Stimulated activated CD8-positive, alpha-beta memory T cell treated with anti-CD3 and anti-CD28 coated beads, Interleukin-7, amount 100 ng/mL, for 1 hour (primary cell): ENCODE measurements around the gene ALG1L2.
"Not testable (repeated sequence)": the region's sequence is repeated elsewhere in the genome, so short reads cannot be mapped to it uniquely, and the experiment has no call there.

Experiments
- DNase-seq, 2 donors: peaks; one replicate each; pipeline ENCODE4 v3.0.0-alpha.2; 2020; ENCODE audit warnings: low read depth in 2 of 2

The ALG1L2 gene

DNA sequence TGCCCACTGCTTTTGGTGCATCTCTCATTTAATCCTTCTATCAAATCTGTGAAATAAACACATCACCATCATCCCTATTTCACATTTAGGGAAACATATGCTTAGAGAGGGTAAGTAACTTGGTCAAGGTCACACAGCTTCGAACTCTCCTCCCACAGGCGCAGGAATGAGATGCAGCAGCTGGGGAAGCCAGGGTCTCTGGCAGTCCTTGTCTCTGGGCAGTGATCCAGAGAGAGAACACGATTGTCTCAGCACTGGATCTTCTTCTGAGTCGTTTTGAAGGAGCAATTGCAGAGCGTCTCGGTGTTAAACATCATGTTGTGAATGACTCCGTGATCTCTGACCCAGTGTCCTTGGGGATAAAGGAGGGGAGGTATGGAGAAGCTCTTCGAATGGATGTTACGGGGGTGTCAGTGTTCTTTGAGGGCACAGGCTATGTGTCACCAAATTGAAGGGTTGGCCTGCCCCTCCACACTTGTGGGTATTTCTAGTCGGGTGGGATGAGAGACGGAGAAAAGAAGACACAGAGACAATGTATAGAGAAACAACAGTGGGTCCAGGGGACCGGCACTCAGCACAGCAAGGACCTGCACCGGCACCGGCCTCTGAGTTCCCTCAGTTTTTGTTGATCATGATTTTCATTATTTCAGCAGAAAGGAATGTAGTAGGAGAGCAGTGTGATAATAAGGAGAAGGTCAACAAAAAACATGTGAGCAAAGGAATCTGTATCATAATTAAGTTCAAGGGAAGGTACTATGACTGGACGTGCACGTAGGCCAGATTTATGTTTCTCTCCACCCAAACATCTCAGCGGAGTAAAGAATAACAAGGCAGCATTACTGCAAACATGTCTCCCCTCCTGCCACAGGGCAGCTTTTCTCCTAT lies 41.5 kb downstream of the ALG1L2 start:
- not testable (repeated sequence) for DNase-seq

DNA sequence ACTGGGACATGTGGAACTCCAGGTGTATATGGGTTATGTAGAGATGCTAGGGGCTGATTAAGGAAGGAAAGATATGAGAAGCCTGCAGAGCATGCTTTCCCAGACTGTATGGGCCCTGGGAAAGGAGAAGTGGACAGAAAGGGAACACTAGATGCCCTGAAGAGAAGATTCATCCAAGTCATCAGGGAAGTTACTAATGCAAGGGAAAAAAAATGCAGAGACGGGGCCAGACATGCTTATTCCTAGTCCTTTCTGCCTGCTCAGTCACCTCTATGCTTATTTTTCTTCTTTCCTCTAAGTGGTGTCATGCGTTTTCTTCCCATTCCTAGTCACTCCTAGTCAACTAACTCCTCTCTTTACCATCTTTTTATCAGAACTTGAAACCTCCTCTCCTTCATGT lies 43.8 kb downstream of the ALG1L2 start:
- not testable (repeated sequence) for DNase-seq

DNA sequence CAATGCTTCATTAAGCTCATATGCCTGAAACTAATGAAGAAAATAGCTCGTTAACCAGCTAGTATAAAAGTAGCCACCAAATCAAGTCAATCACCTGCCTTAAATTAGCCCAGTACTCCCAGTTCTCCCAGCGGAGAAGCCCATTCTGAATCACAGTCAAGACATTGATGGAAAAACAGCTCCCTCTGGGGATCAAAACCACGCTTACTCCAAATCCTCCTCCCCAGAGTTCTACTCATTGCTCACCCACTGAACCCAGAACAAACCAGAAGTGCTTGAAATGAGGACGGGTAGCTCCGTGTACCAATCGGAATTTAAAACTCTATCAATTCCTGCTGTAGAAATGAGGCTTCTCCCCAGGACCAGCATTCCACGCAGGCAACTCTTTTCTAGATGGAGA lies 54.7 kb downstream of the ALG1L2 start:
- DNase-seq = not testable (repeated sequence)

DNA sequence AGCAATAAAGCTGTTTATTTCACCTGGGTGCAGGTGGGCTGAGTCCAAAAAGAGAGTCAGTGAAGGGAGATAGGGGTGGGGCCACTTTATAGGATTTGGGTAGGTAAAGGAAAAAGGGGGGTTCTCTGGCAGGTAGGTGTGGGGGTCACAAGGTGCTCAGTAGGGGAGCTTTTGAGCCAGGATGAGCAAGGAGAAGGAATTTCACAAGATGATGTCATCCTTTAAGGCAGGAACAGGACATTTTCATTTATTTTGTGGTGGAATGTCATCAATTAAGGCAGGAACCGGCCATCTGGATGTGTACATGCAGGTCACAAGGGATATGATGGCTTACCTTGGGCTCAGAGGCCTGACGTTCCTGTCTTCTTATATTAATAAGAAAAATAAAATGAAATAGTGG lies 56.1 kb downstream of the ALG1L2 start:
- DNase-seq = not testable (repeated sequence)

DNA sequence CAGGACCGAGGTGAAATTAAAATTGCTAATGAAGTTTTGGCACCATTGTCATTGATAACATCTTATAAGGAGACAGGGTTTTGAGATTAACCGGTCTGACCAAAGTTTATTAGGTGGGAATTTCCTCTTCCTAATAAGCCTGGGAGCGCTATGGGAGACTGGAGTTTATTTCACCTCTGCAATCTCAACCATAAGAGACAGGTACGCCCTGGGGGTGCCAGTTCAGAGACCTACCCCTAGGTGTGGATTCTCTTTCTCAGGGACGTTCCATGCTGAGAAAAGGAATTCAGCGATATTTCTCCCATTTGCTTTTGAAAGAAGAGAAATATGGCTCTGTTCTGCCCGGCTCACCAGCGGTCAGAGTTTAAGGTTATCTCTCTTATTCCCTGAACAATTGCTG lies 57.4 kb downstream of the ALG1L2 start:
- DNase-seq = not testable (repeated sequence)

DNA sequence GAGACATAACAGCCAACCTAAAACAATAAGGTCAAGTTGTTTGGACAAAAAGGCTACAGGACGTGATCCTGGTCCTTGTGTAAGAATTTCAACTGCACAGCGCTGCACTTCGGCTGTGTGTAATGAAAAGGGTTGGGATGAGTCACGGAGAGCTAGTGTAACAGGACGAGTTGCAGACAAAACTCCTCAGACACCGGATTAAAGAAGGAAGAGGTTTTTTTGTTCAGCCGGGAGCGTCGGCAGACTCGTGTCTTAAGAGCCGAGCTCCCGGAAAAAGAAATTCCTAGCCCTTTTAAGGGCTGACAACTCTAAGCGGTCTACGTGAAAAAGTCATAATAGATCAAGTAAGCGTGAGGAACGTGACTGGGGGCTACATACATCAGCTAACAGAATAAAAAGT lies 59.1 kb downstream of the ALG1L2 start:
- DNase-seq = not testable (repeated sequence)

DNA sequence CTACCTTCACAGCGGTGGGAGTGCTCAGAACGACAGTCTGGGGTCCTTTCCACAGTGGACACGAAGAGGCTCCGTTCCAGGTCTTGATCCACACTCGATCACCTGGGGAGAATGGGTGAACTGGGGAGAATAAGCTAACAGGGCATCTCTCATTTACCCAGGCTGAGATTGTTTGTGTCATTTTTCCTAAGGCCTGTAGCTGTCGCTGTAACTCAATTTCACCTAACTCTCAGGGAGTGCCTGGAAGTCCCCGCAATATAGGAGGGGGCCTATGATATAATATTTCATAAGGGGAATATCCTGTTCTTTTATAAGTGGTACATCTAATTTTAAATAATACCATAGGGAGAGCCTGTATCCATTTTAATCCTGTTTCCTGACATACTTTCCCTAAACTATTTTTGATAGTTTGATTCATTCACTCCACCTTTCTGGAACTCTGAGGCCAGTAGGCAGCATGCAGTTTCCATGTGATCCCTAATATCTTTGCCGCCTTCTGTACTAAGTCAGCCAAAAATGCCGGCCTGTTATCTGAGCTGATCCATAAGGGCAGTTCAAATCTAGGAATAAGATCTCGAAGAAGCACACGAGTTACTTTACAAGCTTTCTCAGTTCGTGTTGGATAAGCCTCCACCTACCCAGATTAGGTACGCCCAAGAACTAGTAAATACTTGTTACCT lies 62.2 kb downstream of the ALG1L2 start:
- DNase-seq = not testable (repeated sequence)

DNA sequence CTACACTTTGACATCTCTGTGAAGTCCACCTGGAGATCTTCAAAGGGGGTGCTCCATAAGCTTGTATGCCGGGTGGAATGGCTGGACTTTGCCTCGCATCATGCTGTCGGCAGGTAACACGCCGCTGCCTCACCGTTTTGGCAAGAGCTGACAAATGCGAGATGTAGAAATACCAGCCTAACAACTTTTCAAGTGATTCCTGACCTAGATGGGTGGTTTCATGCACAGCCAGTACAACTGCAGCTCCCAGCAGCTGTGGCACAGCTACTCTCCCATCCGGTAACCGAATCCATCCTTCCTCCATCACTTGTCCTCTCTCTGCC lies 62.7 kb downstream of the ALG1L2 start:
- not testable (repeated sequence) for DNase-seq

DNA sequence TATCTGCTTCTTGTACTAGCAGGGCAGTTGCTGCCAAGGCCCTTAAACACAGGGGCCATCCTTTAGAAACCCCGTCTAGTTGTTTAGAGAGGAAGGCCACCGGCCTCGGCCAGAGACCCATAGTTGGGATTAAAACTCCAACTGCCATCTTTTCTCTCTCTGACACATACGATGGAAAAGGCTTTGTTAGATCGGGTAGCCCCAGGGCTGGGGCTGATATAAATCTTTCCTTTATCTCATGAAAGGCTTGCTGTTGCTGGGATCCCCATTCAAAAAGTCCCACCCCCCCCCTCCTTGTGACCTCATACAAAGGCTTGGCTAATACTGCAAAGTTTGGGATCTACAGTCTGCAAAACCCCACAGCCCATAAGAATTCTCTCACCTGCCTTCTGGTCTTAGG lies 63.8 kb downstream of the ALG1L2 start:
- DNase-seq = not testable (repeated sequence)

DNA sequence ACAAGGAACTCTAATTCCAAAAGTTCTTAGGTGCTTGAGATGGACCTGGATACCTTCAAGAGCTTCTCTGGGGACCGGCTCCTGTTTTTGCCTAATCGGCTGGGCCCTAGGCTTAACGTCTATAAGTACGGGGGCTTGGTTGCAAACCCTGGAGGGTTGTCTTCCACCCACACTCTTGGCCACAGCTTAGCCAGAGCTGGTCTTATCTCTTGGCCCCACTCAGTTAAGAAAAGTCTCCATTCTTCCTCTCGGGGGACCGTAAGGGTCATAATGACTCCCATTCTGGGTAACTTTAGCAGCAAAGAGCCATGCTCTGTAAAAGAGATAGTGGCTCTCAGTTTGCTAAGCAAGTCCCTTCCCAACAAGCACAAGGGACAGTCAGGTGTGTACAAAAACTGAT lies 64.8 kb downstream of the ALG1L2 start:
- not testable (repeated sequence) for DNase-seq
